Measurements from ENCODE around the gene CCDC9B.

Gene CCDC9B

DNA sequence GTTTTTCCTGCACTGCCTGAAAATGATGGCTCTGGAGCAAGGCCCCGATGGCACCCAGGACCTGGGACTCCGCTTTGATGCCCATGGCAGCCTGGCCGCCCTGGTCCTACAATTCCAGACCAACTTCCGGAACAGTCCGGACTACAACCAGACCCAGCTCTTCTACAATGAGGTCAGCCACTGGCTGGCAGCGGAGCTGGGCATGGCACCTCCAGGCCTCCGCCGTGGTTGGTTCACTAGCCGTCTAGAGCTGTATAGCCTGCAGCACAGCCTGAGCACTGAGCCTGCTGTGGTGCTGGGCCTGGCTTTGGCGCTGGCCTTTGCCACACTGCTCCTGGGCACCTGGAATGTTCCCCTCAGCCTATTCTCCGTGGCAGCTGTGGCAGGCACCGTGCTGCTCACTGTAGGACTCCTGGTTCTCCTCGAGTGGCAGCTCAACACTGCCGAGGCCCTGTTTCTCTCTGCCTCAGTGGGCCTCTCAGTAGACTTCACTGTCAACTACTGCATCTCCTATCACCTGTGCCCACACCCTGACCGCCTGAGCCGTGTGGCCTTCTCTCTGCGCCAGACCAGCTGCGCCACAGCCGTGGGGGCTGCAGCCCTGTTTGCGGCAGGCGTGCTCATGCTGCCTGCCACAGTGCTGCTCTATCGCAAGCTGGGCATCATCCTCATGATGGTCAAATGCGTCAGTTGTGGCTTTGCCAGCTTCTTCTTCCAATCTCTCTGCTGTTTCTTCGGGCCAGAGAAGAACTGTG is 28.2 kb upstream of the CCDC9B start:
- DNase-seq (ENCODE audit: low spot score) = no peak
- TF ChIP-seq, protein P1, sequence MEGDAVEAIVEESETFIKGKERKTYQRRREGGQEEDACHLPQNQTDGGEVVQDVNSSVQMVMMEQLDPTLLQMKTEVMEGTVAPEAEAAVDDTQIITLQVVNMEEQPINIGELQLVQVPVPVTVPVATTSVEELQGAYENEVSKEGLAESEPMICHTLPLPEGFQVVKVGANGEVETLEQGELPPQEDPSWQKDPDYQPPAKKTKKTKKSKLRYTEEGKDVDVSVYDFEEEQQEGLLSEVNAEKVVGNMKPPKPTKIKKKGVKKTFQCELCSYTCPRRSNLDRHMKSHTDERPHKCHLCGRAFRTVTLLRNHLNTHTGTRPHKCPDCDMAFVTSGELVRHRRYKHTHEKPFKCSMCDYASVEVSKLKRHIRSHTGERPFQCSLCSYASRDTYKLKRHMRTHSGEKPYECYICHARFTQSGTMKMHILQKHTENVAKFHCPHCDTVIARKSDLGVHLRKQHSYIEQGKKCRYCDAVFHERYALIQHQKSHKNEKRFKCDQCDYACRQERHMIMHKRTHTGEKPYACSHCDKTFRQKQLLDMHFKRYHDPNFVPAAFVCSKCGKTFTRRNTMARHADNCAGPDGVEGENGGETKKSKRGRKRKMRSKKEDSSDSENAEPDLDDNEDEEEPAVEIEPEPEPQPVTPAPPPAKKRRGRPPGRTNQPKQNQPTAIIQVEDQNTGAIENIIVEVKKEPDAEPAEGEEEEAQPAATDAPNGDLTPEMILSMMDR (IDR thresholded peaks at IDR 0.05; ENCODE audit: extremely low read depth, missing control alignments) = no peak

DNA sequence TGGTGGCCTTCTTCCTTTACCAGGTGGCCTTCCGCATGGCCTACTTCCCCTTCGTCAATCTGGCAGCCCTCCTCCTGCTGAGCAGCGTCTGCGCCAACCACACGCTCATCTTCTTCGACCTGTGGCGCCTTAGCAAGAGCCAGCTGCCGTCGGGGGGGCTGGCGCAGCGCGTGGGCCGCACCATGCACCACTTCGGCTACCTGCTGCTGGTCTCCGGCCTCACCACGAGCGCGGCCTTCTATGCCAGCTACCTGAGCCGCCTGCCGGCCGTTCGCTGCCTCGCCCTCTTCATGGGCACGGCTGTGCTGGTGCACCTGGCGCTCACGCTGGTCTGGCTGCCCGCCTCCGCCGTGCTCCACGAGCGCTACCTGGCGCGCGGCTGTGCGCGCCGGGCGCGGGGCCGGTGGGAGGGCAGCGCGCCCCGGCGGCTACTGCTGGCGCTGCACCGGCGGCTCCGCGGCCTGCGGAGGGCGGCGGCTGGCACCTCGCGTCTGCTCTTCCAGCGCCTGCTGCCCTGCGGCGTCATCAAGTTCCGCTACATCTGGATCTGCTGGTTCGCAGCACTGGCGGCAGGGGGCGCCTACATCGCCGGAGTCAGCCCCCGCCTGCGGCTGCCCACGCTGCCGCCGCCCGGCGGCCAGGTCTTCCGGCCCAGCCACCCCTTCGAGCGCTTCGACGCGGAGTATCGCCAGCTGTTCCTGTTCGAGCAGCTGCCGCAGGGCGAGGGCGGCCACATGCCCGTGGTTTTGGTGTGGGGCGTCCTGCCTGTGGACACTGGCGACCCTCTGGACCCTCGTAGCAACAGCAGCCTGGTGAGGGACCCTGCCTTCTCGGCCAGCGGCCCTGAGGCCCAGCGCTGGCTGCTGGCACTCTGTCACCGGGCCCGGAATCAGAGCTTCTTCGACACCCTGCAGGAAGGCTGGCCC is 27.2 kb upstream of the CCDC9B start:
- TF ChIP-seq, protein P1 (IDR thresholded peaks at IDR 0.05; ENCODE audit: extremely low read depth, missing control alignments) = peak; percentile 75
- DNase-seq (ENCODE audit: low spot score) = peak; percentile 95

DNA sequence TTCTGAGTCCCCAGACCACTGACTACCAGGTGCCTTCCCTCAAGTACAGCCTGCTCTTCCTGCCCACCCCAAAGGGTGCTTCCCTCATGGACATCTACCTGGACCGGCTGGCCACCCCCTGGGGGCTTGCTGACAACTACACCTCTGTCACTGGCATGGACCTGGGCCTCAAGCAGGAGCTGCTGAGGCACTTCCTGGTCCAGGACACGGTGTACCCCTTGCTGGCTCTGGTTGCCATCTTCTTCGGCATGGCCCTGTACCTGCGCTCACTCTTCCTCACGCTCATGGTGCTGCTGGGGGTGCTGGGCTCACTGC is 26.6 kb upstream of the CCDC9B start:
- TF ChIP-seq, protein P1 (IDR thresholded peaks at IDR 0.05; ENCODE audit: extremely low read depth, missing control alignments) = no peak

DNA sequence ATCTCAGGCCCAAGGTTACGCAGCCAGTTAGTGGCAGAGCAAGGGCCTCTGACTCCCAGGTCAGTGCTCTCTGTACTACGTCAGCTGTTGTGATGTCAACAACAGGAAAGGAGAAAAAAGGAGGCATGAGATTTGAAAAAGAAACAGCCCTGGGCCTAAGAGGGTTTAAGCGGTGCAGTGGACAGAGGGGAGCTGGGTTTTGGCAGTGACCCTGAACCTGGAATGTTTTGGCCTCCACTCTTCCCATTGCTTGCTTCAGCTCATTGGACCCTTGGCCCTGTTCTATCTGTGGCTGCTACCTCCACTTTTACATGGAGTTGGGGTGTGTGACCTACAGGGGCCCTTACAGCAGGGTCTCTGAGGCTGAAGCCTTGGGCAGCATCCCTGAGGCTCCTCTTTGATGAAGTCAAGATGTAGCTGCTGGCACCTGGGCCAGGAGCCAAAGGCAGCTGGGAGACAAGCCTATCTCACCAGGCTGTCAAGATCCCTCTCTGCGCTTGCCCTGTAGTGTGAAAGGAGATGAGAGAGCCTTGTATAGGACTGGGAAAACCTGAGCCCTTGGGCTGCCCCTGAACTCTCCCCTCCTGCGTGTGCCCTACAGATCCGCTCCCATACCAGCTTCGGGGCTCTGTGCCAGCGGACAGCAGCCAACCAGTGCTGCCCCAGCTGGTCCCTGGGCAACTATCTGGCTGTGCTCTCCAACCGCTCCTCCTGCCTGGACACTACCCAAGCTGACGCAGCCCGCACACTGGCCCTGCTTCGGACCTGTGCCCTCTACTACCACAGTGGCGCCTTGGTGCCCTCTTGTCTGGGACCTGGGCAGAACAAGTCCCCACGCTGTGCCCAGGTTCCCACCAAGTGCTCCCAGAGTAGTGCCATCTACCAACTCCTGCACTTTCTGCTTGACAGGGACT is 26.0 kb upstream of the CCDC9B start:
- TF ChIP-seq, protein P1 (IDR thresholded peaks at IDR 0.05; ENCODE audit: extremely low read depth, missing control alignments) = no peak
- DNase-seq (ENCODE audit: low spot score) = no peak

More for the DNA sequence above, 26.6 kb upstream of the CCDC9B start:
- DNase-seq (ENCODE audit: low spot score) = no peak

DNA sequence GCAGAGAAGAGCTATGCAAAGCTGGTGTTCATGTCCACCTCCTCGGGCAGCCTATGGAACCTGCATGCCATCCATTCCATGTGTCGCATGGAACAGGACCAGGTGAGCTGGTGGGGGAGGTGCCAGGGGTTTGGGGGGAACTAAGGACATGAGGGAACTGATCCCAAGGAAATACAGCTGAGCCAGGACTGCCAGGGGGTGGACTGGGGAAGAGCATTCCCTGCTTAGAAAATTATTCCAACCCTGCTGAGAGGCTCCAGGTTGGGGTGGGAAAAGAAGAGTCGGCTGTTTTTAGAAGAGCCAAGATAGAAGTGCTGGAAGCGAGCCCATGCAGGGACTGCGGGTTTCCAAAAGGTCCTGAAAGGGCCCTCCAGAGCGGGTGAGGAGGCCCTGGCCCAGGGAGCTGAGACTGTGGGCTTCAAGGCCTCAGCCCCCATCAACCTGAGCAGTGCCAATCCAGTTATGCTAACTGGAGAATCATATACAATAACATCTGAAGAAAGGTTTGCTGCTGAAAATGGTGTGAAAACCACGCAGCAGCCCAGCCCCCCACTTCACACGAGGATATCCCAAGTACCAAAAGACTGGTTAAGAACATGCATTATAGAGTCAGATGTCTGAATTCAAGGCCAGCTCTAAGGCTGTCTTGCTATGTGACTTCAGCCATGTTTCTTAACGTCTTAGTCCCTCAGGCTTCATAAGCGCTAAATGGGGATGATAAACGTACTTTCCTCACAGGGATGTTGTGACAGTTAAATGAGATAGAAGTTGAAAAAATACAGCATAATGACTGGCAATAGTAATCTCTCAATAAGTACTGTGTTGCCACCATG is 25.1 kb upstream of the CCDC9B start:
- TF ChIP-seq, protein P1 (IDR thresholded peaks at IDR 0.05; ENCODE audit: extremely low read depth, missing control alignments) = no peak
- DNase-seq (ENCODE audit: low spot score) = no peak

DNA sequence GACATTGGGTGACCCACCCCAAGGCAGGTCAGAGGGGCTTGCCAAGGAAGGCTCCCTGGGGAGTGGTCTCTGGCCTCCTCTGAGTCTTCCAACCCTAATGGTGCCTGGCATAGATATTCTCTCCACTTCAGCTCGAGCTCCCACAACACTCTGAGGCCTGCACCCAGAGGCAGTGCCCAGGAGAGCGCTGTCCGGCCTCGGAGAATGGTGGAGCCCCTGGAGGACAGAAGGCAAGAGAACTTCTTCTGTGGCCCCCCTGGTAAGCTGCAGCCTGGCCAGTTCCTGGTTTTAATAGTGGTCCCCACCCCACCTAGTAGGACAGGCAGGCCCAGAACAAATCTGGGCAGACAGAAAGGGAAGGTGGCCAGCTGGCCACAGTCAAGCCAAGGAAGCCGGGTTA is 24.3 kb upstream of the CCDC9B start:
- DNase-seq (ENCODE audit: low spot score) = no peak
- TF ChIP-seq, protein P1 (IDR thresholded peaks at IDR 0.05; ENCODE audit: extremely low read depth, missing control alignments) = no peak
